OCI-LY7 (cell line): ENCODE measurements around the gene SHC1.

Source experiments
- EZH2phosphoT487 ChIP-seq: fragments of 200-600 bp; sonication (generic); IDR thresholded peaks from 2 replicates; pipeline ENCODE4 v1.6.1; 2018; ENCODE audit warnings: low read depth, borderline replicate concordance, mild to moderate bottlenecking, mixed run types, antibody characterized with exemption, low read length, moderate library complexity, mixed read lengths
- TF ChIP-seq, protein P1 (sequence below): fragments of 200-600 bp; sonication (generic); conservative IDR thresholded peaks from 2 replicates; pipeline ENCODE4 v1.5.1; 2014; ENCODE audit warnings: mild to moderate bottlenecking, antibody characterized with exemption, low read length, moderate library complexity, mixed read lengths

DNA sequence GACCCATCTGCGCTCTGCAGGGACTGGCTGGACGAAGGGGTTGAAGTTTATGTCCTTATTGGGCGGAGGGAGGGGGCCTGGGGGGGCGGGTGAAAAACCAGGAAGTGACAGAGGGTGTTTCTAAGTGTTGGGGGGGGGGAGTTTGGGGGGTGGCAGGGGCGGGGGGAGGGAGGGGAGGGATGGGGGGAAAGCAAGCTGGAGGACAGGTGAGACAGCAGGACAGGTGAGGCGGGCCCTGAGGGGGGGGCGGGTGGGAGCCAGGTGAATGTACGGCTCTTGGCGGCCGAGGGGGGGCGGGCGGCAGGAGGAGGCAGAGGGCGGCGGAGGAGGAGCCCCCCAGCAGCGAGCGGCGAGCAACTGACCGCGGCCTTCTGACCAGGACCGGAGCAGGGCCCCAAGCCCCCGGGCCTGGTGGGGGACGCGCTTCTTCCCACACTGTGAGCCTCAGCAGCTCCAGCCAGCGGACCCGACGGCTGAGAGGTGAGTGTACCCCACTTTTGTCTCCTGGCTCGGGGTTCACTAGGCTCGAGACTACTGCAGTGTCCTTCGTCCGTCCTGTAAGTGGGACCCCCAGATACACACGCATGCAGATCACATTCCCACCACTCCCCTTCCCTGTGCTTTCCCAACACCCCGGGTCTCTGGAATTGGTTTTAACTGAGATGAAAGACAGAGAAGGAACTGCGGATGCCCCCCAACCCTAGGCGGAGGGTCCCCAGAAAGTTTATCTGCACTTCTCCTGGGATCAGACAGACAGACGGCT is 32.1 kb upstream of the SHC1 start, which contains the start of gene ZBTB7B:
- TF ChIP-seq, protein P1, sequence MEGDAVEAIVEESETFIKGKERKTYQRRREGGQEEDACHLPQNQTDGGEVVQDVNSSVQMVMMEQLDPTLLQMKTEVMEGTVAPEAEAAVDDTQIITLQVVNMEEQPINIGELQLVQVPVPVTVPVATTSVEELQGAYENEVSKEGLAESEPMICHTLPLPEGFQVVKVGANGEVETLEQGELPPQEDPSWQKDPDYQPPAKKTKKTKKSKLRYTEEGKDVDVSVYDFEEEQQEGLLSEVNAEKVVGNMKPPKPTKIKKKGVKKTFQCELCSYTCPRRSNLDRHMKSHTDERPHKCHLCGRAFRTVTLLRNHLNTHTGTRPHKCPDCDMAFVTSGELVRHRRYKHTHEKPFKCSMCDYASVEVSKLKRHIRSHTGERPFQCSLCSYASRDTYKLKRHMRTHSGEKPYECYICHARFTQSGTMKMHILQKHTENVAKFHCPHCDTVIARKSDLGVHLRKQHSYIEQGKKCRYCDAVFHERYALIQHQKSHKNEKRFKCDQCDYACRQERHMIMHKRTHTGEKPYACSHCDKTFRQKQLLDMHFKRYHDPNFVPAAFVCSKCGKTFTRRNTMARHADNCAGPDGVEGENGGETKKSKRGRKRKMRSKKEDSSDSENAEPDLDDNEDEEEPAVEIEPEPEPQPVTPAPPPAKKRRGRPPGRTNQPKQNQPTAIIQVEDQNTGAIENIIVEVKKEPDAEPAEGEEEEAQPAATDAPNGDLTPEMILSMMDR, result no peak
- TF ChIP-seq EZH2phosphoT487, result no peak
